NCI-H82 treated with DMSO at 0.1 percent for 48 hours (cell line): ENCODE measurements around the gene ISG20.
"Not testable (repeated sequence)": the region's sequence is repeated elsewhere in the genome, so short reads cannot be mapped to it uniquely, and the experiment has no call there.

ENCODE experiments used
- DNase-seq: peaks from one replicate; lab custom pipeline; 2025; ENCODE audit not compliant: unreplicated experiment; lab: John Stamatoyannopoulos, UW

Gene ISG20

GRCh38 chr15:88636050-88636449 lies 2.8 kb upstream of the ISG20 start:
- no peak for DNase-seq

GRCh38 chr15:88636654-88637053 lies 2.2 kb upstream of the ISG20 start:
- DNase-seq, result no peak

- DNase-seq, result no peak
Measured at GRCh38 chr15:88637436-88637835, 1.4 kb upstream of the ISG20 start.

- DNase-seq, result no peak
Measured at GRCh38 chr15:88637841-88638625, 783 bp upstream of the ISG20 start.

GRCh38 chr15:88641959-88642452 lies 3.2 kb downstream of the ISG20 start:
- DNase-seq, result no peak

- not testable (repeated sequence) for DNase-seq
Measured at GRCh38 chr15:88642514-88642913, 3.7 kb downstream of the ISG20 start.

GRCh38 chr15:88644741-88645140 lies 5.9 kb downstream of the ISG20 start:
- DNase-seq, result no peak

GRCh38 chr15:88645171-88646087 lies 6.6 kb downstream of the ISG20 start:
- no peak for DNase-seq

GRCh38 chr15:88646088-88646405 lies 7.2 kb downstream of the ISG20 start:
- no peak for DNase-seq

GRCh38 chr15:88646951-88647350 lies 8.1 kb downstream of the ISG20 start:
- DNase-seq, result no peak

- no peak for DNase-seq
Measured at GRCh38 chr15:88647351-88648105, 8.7 kb downstream of the ISG20 start.

- no peak for DNase-seq
Measured at GRCh38 chr15:88648357-88649214, 9.8 kb downstream of the ISG20 start.

- no peak for DNase-seq
Measured at GRCh38 chr15:88649286-88649733, 10.5 kb downstream of the ISG20 start.

GRCh38 chr15:88649753-88650551 lies 11.1 kb downstream of the ISG20 start:
- DNase-seq, result no peak

- no peak for DNase-seq
Measured at GRCh38 chr15:88650556-88650955, 11.7 kb downstream of the ISG20 start.

GRCh38 chr15:88651136-88651732 lies 12.4 kb downstream of the ISG20 start:
- DNase-seq, result no peak

- DNase-seq, result no peak
Measured at GRCh38 chr15:88651971-88652370, 13.2 kb downstream of the ISG20 start.

GRCh38 chr15:88652456-88653199 lies 13.8 kb downstream of the ISG20 start:
- DNase-seq, result no peak
